GM18867 (cell line): ENCODE measurements around the gene BDH1.

ENCODE experiments used
- ATAC-seq: cut with Tn5 transposase; IDR thresholded peaks from one replicate; pipeline ENCODE4 v1.9.1; 2021; ENCODE audit warnings: mild to moderate bottlenecking, moderate library complexity; ENCODE audit not compliant: unreplicated experiment

The BDH1 gene

GRCh38 chr3:197507541-197507940 is 48.2 kb downstream of the BDH1 start:
- ATAC-seq, result no peak

- ATAC-seq, result no peak
Measured at GRCh38 chr3:197507081-197507480, 48.7 kb downstream of the BDH1 start.

DNA sequence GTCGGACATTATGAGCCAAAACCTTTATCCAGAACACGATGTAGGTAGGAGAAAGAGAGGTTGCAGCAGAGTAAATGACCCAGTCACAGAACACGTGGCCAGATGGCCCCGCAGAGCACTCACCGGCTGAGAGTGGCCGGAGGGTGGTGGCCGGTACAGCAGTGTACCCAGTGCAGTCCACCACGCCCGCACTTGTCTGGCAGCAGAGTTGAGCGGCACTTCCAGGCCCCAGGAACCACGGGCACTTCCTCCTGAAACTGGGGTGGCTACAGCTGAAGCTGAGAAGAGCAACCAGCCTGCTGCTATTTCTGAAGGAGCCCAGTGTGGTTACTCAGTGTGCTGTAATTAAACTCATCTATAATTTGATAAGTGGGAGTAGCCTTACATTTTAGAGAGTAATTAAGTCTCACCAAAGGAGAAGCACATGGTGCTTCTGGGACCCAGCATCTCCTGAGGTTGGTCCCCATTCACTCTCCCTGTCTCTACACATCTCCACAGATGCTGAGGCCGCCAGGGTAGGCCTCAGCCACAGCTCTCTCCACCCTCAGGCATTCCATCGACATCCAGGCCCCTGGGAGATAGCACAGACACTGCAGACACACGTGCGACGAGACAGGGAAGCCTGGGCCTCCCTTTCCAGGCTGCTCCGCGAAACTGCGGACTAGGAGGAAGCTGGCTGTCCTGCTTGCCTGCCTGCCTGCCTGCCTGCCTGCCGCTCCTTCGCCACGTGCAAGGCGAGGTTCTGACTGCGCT is 49.8 kb downstream of the BDH1 start:
- no peak for ATAC-seq

- no peak for ATAC-seq
Measured at GRCh38 chr3:197504641-197505121, 51.1 kb downstream of the BDH1 start.

DNA sequence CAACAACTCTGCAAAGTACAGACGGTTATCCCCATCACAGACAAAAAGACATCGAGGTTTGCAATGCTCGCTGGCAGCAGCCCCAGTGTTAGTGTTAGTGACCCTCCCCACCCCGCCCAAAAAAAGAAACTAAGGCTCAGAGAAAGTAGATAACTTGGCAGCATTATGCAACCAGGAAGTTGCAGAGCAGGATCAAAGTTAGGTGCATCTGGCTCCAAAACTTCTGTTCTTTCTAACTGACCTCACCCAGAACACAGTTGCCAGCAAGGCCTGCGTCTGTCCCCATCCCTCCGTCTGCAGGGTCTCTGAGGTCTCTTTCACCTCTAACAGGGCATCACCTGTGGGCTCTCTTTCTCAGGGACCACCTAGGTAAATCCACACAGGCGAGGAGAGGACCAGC is 51.5 kb downstream of the BDH1 start:
- no peak for ATAC-seq

DNA sequence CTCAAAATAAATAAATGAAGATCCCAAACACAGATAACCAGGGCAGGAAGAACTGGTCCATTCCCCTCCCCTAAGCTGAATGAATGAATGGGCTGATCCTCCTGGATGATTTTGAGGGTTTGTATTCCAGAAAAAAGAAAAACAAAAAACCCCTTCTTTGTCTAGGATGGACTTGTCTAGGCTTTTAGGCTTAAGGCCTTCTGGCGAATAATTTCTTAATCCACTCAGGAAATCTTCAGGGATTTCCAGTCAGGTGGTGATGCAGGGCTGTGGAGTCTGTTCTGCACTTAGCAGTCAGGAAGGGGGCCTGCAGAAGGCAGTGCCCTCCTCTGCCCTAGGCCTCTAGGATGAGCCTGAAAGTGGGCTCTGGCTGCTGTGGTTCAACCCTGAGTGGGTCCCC is 52.1 kb downstream of the BDH1 start:
- no peak for ATAC-seq

DNA sequence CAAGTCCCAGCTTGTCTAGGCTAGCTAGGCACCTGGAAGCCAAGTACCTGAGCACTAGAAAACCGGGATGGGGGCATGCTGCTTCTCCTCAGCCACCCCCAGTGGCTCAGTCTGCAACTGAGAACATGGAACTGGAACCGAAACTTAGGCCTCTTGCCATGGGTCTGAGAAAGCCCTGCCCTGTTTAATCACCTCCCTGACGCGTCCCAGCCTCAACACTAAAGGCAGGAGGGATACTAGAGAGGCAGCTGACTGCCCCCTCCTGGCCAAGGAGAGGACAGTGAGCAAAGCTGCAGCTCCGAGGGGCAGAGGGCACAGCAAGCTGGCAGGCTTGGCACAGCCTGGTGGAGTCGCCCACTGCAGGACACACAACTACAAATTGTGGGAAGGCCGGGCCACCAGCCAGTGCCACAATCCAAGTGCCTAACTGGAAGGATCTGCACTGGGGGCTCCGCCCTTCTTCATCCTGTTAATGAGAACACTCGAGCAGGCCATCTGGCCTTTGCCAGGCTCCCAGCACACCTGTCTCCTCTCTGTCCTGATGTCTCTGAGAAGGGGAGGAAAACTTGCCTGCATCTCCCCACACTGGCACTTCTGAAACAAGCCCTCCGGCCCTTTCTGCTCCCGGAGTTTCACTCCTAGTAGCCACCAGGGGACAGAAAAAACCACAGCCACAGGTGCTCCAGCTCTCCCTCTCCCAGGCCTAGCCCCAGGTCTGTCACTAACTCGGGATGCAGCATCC is 53.7 kb downstream of the BDH1 start:
- peak; percentile 56 for ATAC-seq

GRCh38 chr3:197501496-197501878 is 54.3 kb downstream of the BDH1 start:
- ATAC-seq, result peak; percentile 29

DNA sequence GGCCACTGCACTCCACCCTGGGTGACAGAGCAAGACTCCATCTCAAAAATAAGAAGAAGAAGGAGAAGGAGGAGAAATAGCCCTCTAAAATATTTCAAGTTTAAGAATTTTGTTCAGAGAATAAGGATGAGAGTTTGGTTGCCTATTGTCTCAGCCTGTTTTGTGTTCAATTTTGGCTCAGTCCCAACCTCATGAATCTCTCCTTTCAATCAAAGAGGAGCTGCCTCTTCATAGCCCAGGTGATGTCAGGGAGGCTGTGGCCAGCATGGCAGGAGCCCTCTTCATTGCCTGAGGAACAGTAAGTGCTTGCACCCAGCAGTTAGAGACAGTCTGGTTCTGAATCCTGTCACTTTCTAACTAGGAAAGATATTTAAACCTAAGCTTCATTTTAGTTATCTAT is 55.0 kb downstream of the BDH1 start:
- no peak for ATAC-seq

GRCh38 chr3:197499427-197499826 is 56.3 kb downstream of the BDH1 start:
- ATAC-seq, result no peak

DNA sequence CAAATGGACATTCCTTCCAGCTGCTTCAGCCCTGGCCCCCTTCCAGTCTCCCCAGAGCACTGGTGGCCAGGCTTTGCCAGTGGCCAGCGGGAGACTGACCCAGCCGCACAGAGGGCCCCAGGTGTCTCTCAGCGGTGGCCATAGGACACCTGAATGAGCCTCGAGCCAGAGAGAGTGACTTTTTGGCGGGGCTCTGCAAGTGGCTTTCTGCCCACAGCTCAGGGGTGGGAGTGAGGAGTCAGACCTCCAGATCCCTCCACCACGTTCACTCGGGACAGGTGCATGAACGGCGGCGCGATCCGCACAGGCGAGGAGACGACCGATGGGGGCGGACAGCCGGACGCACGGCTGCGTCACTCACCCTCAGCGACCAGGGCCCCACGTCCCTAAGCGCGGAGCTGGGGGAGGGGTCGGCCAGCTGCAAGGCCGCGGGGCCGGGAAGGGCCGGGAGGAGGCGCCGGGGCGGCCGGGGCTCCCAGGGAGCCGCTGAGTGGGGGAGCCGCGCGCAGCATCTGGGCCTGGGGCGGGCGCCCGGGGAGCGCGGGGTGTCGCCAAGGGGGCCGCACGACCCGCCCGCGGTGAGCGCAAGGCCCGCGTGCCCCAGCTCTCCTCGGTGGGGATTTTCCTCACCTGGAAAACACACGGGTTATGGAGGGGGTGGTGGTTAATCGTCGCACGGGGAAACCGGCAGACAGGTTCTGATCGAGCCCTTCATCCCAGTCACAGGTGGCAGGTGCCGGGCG is 57.1 kb downstream of the BDH1 start:
- no peak for ATAC-seq

GRCh38 chr3:197496746-197497125 is 59.0 kb downstream of the BDH1 start:
- ATAC-seq, result no peak

- ATAC-seq, result no peak
Measured at GRCh38 chr3:197495999-197496745, 59.6 kb downstream of the BDH1 start.

DNA sequence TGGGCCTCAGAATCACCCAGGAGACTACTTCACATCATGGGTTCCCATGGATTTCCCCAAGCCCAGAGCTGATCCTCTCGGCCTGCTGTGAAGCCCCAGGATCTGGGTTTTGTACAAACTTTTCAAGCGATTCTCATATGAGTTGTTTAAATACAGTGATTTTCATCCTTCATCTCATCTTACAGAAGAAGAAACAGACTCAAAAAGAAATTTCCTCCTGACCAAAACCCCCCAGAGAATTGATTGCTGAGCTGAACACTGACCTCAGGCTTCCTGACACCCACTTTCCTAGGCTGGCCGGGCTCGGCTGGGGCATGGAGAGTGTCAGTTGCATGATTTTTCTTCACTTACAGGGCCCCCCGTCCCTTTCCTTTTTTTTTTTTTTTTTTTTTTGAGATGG is 60.3 kb downstream of the BDH1 start:
- no peak for ATAC-seq

- no peak for ATAC-seq
Measured at GRCh38 chr3:197495059-197495455, 60.7 kb downstream of the BDH1 start.

GRCh38 chr3:197494366-197495058 is 61.3 kb downstream of the BDH1 start:
- no peak for ATAC-seq

DNA sequence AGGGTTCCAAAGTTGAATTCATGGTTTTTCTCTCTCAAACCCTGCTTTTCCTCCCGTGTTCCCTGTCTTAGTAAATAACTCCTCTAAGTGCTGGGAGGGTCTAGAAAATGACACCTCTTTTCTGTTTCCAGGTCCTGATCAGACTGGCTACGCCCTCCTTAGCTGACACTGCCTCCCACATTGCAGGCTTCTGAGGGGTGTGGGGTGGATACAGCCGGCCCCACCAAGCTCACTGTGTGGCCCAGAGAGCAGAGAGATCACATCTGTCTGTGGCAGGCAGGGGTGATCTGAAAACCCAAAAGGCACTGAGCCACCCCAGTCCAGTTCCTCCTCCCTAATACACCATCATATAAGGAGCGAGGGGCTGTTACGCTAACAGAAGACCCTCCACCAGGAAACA is 62.7 kb downstream of the BDH1 start:
- ATAC-seq, result no peak

- ATAC-seq, result no peak
Measured at GRCh38 chr3:197491923-197492664, 63.7 kb downstream of the BDH1 start.

DNA sequence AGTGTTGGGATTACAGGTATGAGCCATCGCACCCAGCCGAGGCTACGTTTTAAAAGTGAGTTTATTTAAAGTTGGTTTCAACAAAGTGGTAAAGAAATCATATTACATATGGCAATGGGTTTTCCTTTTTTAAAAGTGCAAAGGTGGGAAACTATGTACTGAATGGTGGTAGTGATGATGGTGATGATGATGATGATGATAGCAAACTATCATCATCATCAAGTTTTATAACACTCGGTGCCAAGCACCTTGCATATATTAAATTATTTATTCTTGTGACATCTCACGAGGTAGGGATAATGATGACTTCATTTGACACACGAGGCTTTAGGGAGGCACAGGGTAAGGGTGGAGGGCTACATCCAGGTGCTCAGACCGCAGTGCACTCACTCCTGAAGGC is 64.3 kb downstream of the BDH1 start:
- no peak for ATAC-seq
